A549 (cell line): ENCODE data around the gene RPLP2. TPM values are rescaled to one million over a fixed set of nuclear protein-coding genes. Genes with fewer than 3 reads are reported as not detected.

Experiments
- ATOH8 ChIP-seq: fragments of 250-450 bp; sonication (Bioruptor Pico); IDR thresholded peaks from 2 replicates; pipeline ENCODE4 v1.5.0; 2020; ENCODE audit warnings: low read depth, mild to moderate bottlenecking, moderate library complexity
- BCL3 ChIP-seq: fragments of >200 bp; sonication (Bioruptor Twin); formaldehyde crosslinking; IDR thresholded peaks from 3 replicates; pipeline ENCODE4 v1.6.1; 2016
- BHLHE40 ChIP-seq: IDR thresholded peaks from 2 replicates; pipeline ENCODE4 v1.6.1; 2012; ENCODE audit warnings: low read depth, low read length, inconsistent platforms
- CBX2 ChIP-seq: fragments of 200-600 bp; sonication (generic); IDR thresholded peaks from 2 replicates; pipeline ENCODE4 v1.6.1; 2016; ENCODE audit warnings: low read depth, mild to moderate bottlenecking, borderline replicate concordance
- CEBPB ChIP-seq, 2 experiments: fragments of >200 bp in 1 of 2; sonication (Bioruptor Twin) in 1 of 2; formaldehyde crosslinking in 1 of 2; IDR thresholded peaks; 2 replicates each; pipeline ENCODE4 v1.6.1; 2012 to 2016
- CHD2 ChIP-seq: fragments of 150-350 bp; IDR thresholded peaks from 2 replicates; pipeline ENCODE4 v1.6.1; 2014; ENCODE audit warnings: low read length; ENCODE audit not compliant: partially characterized antibody
- CHD4 ChIP-seq: fragments of 200-600 bp; sonication (generic); IDR thresholded peaks from 2 replicates; pipeline ENCODE4 v1.6.1; 2016; ENCODE audit warnings: antibody characterized with exemption, mild to moderate bottlenecking, borderline replicate concordance
- CTCF ChIP-seq: fragments of >200 bp; sonication (Bioruptor Twin); formaldehyde crosslinking; IDR thresholded peaks from 3 replicates; pipeline ENCODE4 v1.5.1; 2016
- E2F6 ChIP-seq: IDR thresholded peaks from 2 replicates; pipeline ENCODE4 v1.6.1; 2012; ENCODE audit warnings: low read depth, borderline replicate concordance
- EHMT2 ChIP-seq: fragments of 200-600 bp; sonication (generic); IDR thresholded peaks from 2 replicates; pipeline ENCODE4 v1.6.1; 2016; ENCODE audit warnings: antibody characterized with exemption, low read depth, mild to moderate bottlenecking, moderate library complexity
- FOSB ChIP-seq: fragments of 250-450 bp; sonication (Bioruptor Pico); IDR thresholded peaks from 2 replicates; pipeline ENCODE4 v1.5.0; 2020; ENCODE audit warnings: mild to moderate bottlenecking, moderate library complexity
- FOXS1 ChIP-seq: fragments of 250-450 bp; sonication (Bioruptor Pico); IDR thresholded peaks from 2 replicates; pipeline ENCODE4 v1.5.0; 2020; ENCODE audit warnings: mild to moderate bottlenecking, moderate library complexity
- HES2 ChIP-seq: fragments of >200 bp; sonication (Bioruptor Twin); formaldehyde crosslinking; IDR thresholded peaks from 2 replicates; pipeline ENCODE4 v1.6.1; 2016
- HEYL ChIP-seq: fragments of 250-450 bp; sonication (Bioruptor Pico); IDR thresholded peaks from 2 replicates; pipeline ENCODE4 v1.8.0; 2021; ENCODE audit warnings: mild to moderate bottlenecking, moderate library complexity
- HMGXB4 ChIP-seq: fragments of 250-450 bp; sonication (Bioruptor Pico); IDR thresholded peaks from 2 replicates; pipeline ENCODE4 v1.5.0; 2021; ENCODE audit warnings: mild to moderate bottlenecking, moderate library complexity, borderline replicate concordance
- HOXA7 ChIP-seq: fragments of 250-450 bp; sonication (Bioruptor Pico); IDR thresholded peaks from 2 replicates; pipeline ENCODE4 v1.5.0; 2020; ENCODE audit warnings: mild to moderate bottlenecking, moderate library complexity
- HOXB5 ChIP-seq: fragments of 250-450 bp; sonication (Bioruptor Pico); IDR thresholded peaks from 2 replicates; pipeline ENCODE4 v1.5.0; 2020; ENCODE audit warnings: mild to moderate bottlenecking, moderate library complexity
- JUN ChIP-seq, 2 experiments: fragments of >200 bp; sonication (Bioruptor Twin); formaldehyde crosslinking; IDR thresholded peaks; 2 replicates in 1 of 2; 3 replicates in 1 of 2; pipeline ENCODE4 v1.6.1; 2016 to 2017
- JUNB ChIP-seq: fragments of >200 bp; sonication (Bioruptor Twin); formaldehyde crosslinking; IDR thresholded peaks from 2 replicates; pipeline ENCODE4 v1.6.1; 2016
- KDM5A ChIP-seq: fragments of 200-600 bp; sonication (generic); IDR thresholded peaks from 2 replicates; pipeline ENCODE4 v1.6.1; 2016; ENCODE audit warnings: antibody characterized with exemption, mild to moderate bottlenecking
- MAX ChIP-seq: IDR thresholded peaks from 2 replicates; pipeline ENCODE4 v1.6.1; 2012
- MYC ChIP-seq: IDR thresholded peaks from 2 replicates; pipeline ENCODE4 v1.6.1; 2012; ENCODE audit warnings: mild to moderate bottlenecking, inconsistent platforms, low read length, improper control_type of control experiment, borderline replicate concordance
- NFE2L2 ChIP-seq: fragments of 150-350 bp; conservative IDR thresholded peaks from 2 replicates; pipeline ENCODE4 v1.6.1; 2014; ENCODE audit warnings: low read length
- NPAS2 ChIP-seq: fragments of 250-450 bp; sonication (Bioruptor Pico); IDR thresholded peaks from 2 replicates; pipeline ENCODE4 v1.8.0; 2022; ENCODE audit warnings: mild to moderate bottlenecking, moderate library complexity, borderline replicate concordance
- PHF8 ChIP-seq: fragments of 200-600 bp; sonication (generic); IDR thresholded peaks from 2 replicates; pipeline ENCODE4 v1.6.1; 2016; ENCODE audit warnings: low read depth, mild to moderate bottlenecking, antibody characterized with exemption, moderate library complexity, borderline replicate concordance
- RFX5 ChIP-seq: fragments of 450-650 bp; IDR thresholded peaks from 2 replicates; pipeline ENCODE4 v1.7.1; 2014; ENCODE audit warnings: antibody characterized with exemption, mild to moderate bottlenecking, moderate library complexity
- SMC3 ChIP-seq: fragments of >200 bp; sonication (Bioruptor Twin); formaldehyde crosslinking; IDR thresholded peaks from 3 replicates; pipeline ENCODE4 v1.6.1; 2018; ENCODE audit warnings: inconsistent platforms
- ZFP36 ChIP-seq: fragments of 450-650 bp; IDR thresholded peaks from 2 replicates; pipeline ENCODE4 v1.6.1; 2014; ENCODE audit warnings: borderline replicate concordance; ENCODE audit not compliant: partially characterized antibody
- ZNF302 ChIP-seq: fragments of 250-450 bp; sonication (Bioruptor Pico); IDR thresholded peaks from 2 replicates; pipeline ENCODE4 v1.9.0; 2021; ENCODE audit warnings: inconsistent platforms, mild to moderate bottlenecking, moderate library complexity
- polyA plus RNA-seq, 4 experiments: library from polyadenylated mRNA; depleted of rRNA in 3 of 4; stranded (reverse); fragments of >200 nt; fragmentation: RNase III in 1 of 4; extraction: RNeasy Plus Mini Kit Qiagen cat#74134 plus additional on column Dnase treatment in 1 of 4; gene quantifications; 2 replicates in 3 of 4; 3 replicates in 1 of 4; pipeline ENCODE4 v1.2.3, GENCODE V29; 2011 to 2017

RPLP2 gene
- polyA plus RNA-seq, 2 of the 4 experiments (the other 2 are of a cell fraction): 1,493 to 2,508 TPM

- TF ChIP-seq NPAS2 (CRISPR knock-in tag) (no peak), JUNB (peak; percentile 22; the same call in 1 of the 2 replicates), NFE2L2 (no peak), HEYL (CRISPR knock-in tag) (no peak), BHLHE40 (no peak), RFX5 (no peak), HMGXB4 (no peak), KDM5A (no peak), JUN (IDR thresholded peaks at IDR 0.05) (peak in 1 of 2 experiments; percentile 56; a peak in 1 of 5 replicates), EHMT2 (no peak), HOXB5 (CRISPR knock-in tag) (no peak), ZNF302 (CRISPR knock-in tag) (no peak), ATOH8 (CRISPR knock-in tag) (no peak), CEBPB (IDR thresholded peaks at IDR 0.05) (peak; percentile 70 to 94), MYC (no peak), HES2 (no peak), CHD2 (no peak), CTCF (no peak), HOXA7 (CRISPR knock-in tag) (no peak), BCL3 (no peak), MAX (peak; percentile 42; the same call in 1 of the 2 replicates), CBX2 (no peak), CHD4 (no peak), ZFP36 (no peak), FOXS1 (CRISPR knock-in tag) (no peak), FOSB (CRISPR knock-in tag) (no peak), E2F6 (no peak), PHF8 (no peak), SMC3 (no peak)
These were observed 11.1 kb downstream of the RPLP2 start (continued) for GRCh38 chr11:820655-821511.
